Measurements from ENCODE around the gene CNST. TPM values are rescaled to one million over a fixed set of nuclear protein-coding genes. Genes with fewer than 3 reads are reported as not detected.
"Not testable (repeated sequence)": the region's sequence is repeated elsewhere in the genome, so short reads cannot be mapped to it uniquely, and the experiment has no call there.

The CNST gene
- total RNA-seq, 1 experiment from 2014 or later = 14.8 TPM

GRCh38 chr1:246599315-246599714 lies 33.1 kb downstream of the CNST start:
- Mint-ChIP-seq H3K4me3 (ENCODE audit: unreplicated experiment) (no peak overlapping the region), H3K27me3 (ENCODE audit: insufficient read depth, unreplicated experiment) (no peaks in the 10 kb centered on the region), H3K9me3 (ENCODE audit: unreplicated experiment) (no peaks in the 10 kb centered on the region), H3K36me3 (ENCODE audit: insufficient read depth, unreplicated experiment) (no peaks in the 10 kb centered on the region), H3K4me1 (ENCODE audit: low read depth, unreplicated experiment) (no peaks in the 10 kb centered on the region), H3K27ac (ENCODE audit: unreplicated experiment) (no peak overlapping the region)
- CTCF ChIA-PET = no interaction called here
- POLR2A ChIA-PET = no interaction called here
- no peaks in the 10 kb centered on the region for H3K36me3 ChIP-seq (ENCODE audit: control insufficient read depth, insufficient read depth, low read length)
- no peaks in the 10 kb centered on the region for H3K4me1 ChIP-seq
- no peak for DNase-seq
- intact Hi-C loops (cut with micrococcal nuclease; ENCODE audit: unreplicated experiment) = no loop called here
- H3K4me3 ChIP-seq (ENCODE audit: low read depth, low read length) = no peak overlapping the region
- BruUV-seq (replicated peaks) = no TSS peak
- no peaks in the 10 kb centered on the region for H3K27me3 ChIP-seq (replicated peaks; ENCODE audit: control insufficient read depth, insufficient read depth, low read length)
- no peak for TF ChIP-seq CTCF (IDR thresholded peaks at IDR 0.05; ENCODE audit: insufficient read depth in 1 of 2, low read depth in 1 of 2, low read length in 1 of 2, severe bottlenecking in 1 of 2, unreplicated experiment in 1 of 2)
- peaks cover 5% of the 10 kb centered on the region; the same call in 1 of the 2 replicates for H3K9me3 ChIP-seq

DNA sequence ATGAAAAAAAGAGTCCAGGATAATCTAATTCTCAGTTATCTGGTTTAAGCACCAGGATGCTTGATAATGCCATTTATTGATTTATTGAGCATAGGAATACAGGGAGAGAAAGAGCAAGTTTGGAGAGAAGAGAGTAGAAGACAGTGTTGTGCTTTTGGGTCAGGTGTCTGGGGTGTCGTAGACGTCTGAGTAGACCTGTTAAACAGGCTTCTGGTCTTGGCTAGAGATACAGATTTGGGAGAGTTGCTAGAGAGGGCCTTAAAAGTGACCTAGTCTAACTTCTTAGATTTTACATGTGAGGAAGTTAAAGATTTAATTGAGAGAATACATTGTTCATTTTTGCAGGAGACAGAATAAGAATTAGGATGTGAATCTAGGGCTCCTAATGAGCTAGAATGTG lies 34.3 kb downstream of the CNST start:
- intact Hi-C loops (cut with micrococcal nuclease; ENCODE audit: unreplicated experiment) = no loop called here
- Mint-ChIP-seq H3K9me3 (ENCODE audit: unreplicated experiment) (no peaks in the 10 kb centered on the region), H3K27ac (ENCODE audit: unreplicated experiment) (peak overlapping the region; percentile 1), H3K36me3 (ENCODE audit: insufficient read depth, unreplicated experiment) (no peaks in the 10 kb centered on the region), H3K4me3 (ENCODE audit: unreplicated experiment) (no peak overlapping the region), H3K4me1 (ENCODE audit: low read depth, unreplicated experiment) (no peaks in the 10 kb centered on the region), H3K27me3 (ENCODE audit: insufficient read depth, unreplicated experiment) (no peaks in the 10 kb centered on the region)
- BruUV-seq (replicated peaks) = no TSS peak
- Histone ChIP-seq H3K27me3 (replicated peaks; ENCODE audit: control insufficient read depth, insufficient read depth, low read length) (no peaks in the 10 kb centered on the region), H3K36me3 (ENCODE audit: control insufficient read depth, insufficient read depth, low read length) (no peaks in the 10 kb centered on the region), H3K4me1 (no peaks in the 10 kb centered on the region), H3K9me3 (peaks cover 5% of the 10 kb centered on the region; the same call in 1 of the 2 replicates), H3K4me3 (ENCODE audit: low read depth, low read length) (no peak overlapping the region)
- ChIA-PET CTCF (no interaction called here), POLR2A (no interaction called here)
- DNase-seq = no peak
- no peak for TF ChIP-seq CTCF (IDR thresholded peaks at IDR 0.05; ENCODE audit: insufficient read depth in 1 of 2, low read depth in 1 of 2, low read length in 1 of 2, severe bottlenecking in 1 of 2, unreplicated experiment in 1 of 2)

DNA sequence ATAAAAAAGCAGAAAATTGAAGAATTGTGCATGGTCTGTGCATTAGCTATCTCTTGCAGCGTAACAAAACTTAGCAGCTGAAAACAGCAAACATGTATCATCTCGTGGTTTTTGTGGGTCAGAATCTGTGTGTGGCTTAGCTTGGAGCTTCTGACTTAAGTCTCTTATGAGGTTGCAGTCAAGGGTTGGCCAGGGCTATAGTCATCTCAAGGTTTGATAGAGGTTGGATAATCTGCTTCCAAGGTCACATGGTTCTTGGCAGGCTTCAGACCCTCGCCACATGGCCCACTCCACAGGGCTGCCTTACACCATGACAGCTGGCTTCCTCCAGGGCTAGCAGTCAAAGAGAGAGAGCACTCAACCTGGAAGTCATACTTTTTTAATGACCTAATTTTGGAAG lies 35.9 kb downstream of the CNST start:
- CTCF ChIA-PET = no interaction called here
- no peaks in the 10 kb centered on the region for H3K27me3 Mint-ChIP-seq (ENCODE audit: insufficient read depth, unreplicated experiment)
- Histone ChIP-seq H3K4me3 (ENCODE audit: low read depth, low read length) (no peak overlapping the region), H3K36me3 (ENCODE audit: control insufficient read depth, insufficient read depth, low read length) (no peaks in the 10 kb centered on the region), H3K9me3 (peaks cover 5% of the 10 kb centered on the region; the same call in 1 of the 2 replicates), H3K27me3 (replicated peaks; ENCODE audit: control insufficient read depth, insufficient read depth, low read length) (no peaks in the 10 kb centered on the region), H3K4me1 (no peaks in the 10 kb centered on the region)
- BruUV-seq (replicated peaks) = no TSS peak
- no peak overlapping the region for H3K27ac Mint-ChIP-seq (ENCODE audit: unreplicated experiment)
- DNase-seq = no peak
- no peak for TF ChIP-seq CTCF (IDR thresholded peaks at IDR 0.05; ENCODE audit: insufficient read depth in 1 of 2, low read depth in 1 of 2, low read length in 1 of 2, severe bottlenecking in 1 of 2, unreplicated experiment in 1 of 2)
- no peaks in the 10 kb centered on the region for H3K9me3 Mint-ChIP-seq (ENCODE audit: unreplicated experiment)
- intact Hi-C loops (cut with micrococcal nuclease; ENCODE audit: unreplicated experiment) = no loop called here
- H3K4me1 Mint-ChIP-seq (ENCODE audit: low read depth, unreplicated experiment) = no peaks in the 10 kb centered on the region
- POLR2A ChIA-PET = no interaction called here
- no peak overlapping the region for H3K4me3 Mint-ChIP-seq (ENCODE audit: unreplicated experiment)
- H3K36me3 Mint-ChIP-seq (ENCODE audit: insufficient read depth, unreplicated experiment) = no peaks in the 10 kb centered on the region

- H3K4me3 Mint-ChIP-seq (ENCODE audit: unreplicated experiment); CTCF ChIA-PET; H3K27me3 ChIP-seq (replicated peaks; ENCODE audit: control insufficient read depth, insufficient read depth, low read length); H3K27ac Mint-ChIP-seq (ENCODE audit: unreplicated experiment); H3K36me3 ChIP-seq (ENCODE audit: control insufficient read depth, insufficient read depth, low read length); H3K4me3 ChIP-seq (ENCODE audit: low read depth, low read length); H3K27me3 Mint-ChIP-seq (ENCODE audit: insufficient read depth, unreplicated experiment); BruUV-seq (replicated peaks); H3K9me3 Mint-ChIP-seq (ENCODE audit: unreplicated experiment); H3K4me1 Mint-ChIP-seq (ENCODE audit: low read depth, unreplicated experiment); H3K36me3 Mint-ChIP-seq (ENCODE audit: insufficient read depth, unreplicated experiment); H3K9me3 ChIP-seq; POLR2A ChIA-PET; DNase-seq: not testable (repeated sequence)
- peaks cover 15% of the 10 kb centered on the region; the same call in 1 of the 2 replicates for H3K4me1 ChIP-seq
- intact Hi-C loops (cut with micrococcal nuclease; ENCODE audit: unreplicated experiment) = loop anchor here (5.0 kb wide), 1 partner anchor 98 kb away; the partner anchor contains the start of gene SMYD3
Observed at GRCh38 chr1:246605231-246605630, 39.0 kb downstream of the CNST start.

Measured in Caco-2 (cell line).